Heart left ventricle (tissue), 13 donors: ENCODE data around the gene C10orf53.

Source experiments
- POLR2A ChIP-seq, 2 donors: fragments of 450-650 bp; IDR thresholded peaks; one replicate each; pipeline ENCODE4 v1.6.1; 2017; ENCODE audit warnings: antibody characterized with exemption in 2 of 2, mild to moderate bottlenecking in 2 of 2, moderate library complexity in 2 of 2
- TF ChIP-seq, protein P1 (sequence below), 12 donors: fragments of 200-600 bp; sonication (generic) in 4 of 12; IDR thresholded peaks; one replicate each; pipeline versions ENCODE4 v1.5.0 to v1.8.0; 2018 to 2022; ENCODE audit warnings: antibody characterized with exemption in 12 of 12, mild to moderate bottlenecking in 5 of 12
- donor health status: ischemic (EF 13 %, LVEDD 7.1; RV severe dilation, severe dysfunction).
- donor health status: DM: no; HTN: yes; CAD: no.
- donor health status: DM: no; HTN: no; CAD: no.
- donor health status: ischemic (EF 25% LVEDD 6.9; RV normal size, moderate dysfunction).
- donor health status: ischemic (EF 25% LVEDD 5.7; RV mildly dilated, moderate dysfunction).
- donor health status: ischemic (EF 35%, LVEDD 5.7; RV mildly dilated, moderate dysfunction).
- donor health status: nonischemic (EF 11% LVEDD 7.7; RV severe dilation, severe dysfunction).
- donor health status: DM: yes; HTN: yes; CAD: no.
- donor health status: PGD.
- donor health status: ischemic (EF 29% LVEDD 5.4; RV normal size, mild dysfunction).
- donor health status: nonischemic (EF 23%, LVEDD 6.1; RV moderate dilation, normal function).

DNA sequence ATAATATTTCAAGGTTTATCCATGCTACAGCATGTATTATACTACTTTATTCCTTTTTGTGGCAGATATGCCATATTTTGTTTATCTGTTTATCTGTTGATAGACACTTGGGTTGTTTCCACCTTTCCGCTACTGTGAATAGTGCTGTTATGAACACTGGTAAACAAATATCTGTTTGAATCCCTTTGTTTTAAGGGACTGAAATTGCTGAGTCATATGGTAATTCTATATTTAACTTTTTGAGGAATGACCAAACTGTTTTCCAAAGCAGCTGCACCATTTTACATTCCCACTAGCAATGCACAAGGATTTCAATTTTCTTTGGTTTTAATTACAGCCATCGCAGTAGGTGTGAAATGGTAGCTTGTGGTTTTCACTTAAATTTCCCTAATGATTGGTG, 3.4 kb downstream of the C10orf53 start:
- TF ChIP-seq, protein P1, sequence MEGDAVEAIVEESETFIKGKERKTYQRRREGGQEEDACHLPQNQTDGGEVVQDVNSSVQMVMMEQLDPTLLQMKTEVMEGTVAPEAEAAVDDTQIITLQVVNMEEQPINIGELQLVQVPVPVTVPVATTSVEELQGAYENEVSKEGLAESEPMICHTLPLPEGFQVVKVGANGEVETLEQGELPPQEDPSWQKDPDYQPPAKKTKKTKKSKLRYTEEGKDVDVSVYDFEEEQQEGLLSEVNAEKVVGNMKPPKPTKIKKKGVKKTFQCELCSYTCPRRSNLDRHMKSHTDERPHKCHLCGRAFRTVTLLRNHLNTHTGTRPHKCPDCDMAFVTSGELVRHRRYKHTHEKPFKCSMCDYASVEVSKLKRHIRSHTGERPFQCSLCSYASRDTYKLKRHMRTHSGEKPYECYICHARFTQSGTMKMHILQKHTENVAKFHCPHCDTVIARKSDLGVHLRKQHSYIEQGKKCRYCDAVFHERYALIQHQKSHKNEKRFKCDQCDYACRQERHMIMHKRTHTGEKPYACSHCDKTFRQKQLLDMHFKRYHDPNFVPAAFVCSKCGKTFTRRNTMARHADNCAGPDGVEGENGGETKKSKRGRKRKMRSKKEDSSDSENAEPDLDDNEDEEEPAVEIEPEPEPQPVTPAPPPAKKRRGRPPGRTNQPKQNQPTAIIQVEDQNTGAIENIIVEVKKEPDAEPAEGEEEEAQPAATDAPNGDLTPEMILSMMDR (IDR thresholded peaks at IDR 0.05), result no peak
- no peak for TF ChIP-seq POLR2A (IDR thresholded peaks at IDR 0.05)
